HL-60/S4 treated with phorbol 12-myristate 13-acetate at 8.2 ng/mL for 4 days and 3 days (cell line): Measurements from ENCODE around the gene NELFA.

Experiments used
- in situ Hi-C: fragments of 300-500 bp; cut with MboI; formaldehyde crosslinking; loops from 2 replicates; pipeline ENCODE4 v1.15.0; 2022; ENCODE audit warnings: low sequenced_read_pairs

NELFA gene

DNA sequence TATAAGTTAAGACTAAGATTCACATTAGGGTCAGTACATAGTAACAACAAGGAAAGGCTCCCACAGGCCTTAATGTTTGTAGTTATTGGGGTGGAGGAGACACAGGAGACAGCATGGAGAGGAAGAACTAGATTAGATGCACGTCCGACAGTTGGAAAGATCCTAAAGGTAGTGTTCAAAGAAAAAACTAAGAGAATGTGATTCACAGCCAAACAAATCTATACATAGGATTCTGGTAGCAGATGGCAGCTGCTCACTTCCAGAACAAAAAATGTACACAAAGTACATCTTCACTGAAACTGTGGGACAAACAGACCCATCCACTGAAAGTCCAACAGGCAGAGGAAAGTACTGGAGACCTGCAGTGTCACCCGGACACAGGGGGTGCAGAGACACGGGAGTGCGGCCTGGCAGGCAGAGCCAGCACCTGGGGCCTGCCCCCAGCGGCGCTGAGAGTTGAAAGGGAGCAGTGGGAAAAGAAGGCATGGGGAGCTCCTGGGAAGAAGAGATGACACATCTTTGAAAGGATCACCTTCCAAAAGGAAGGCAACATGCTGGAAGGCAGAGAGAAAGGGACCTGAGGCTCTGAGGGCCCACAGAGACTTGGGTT, 40.0 kb downstream of the NELFA start:
- in situ Hi-C loops = no loop called here

DNA sequence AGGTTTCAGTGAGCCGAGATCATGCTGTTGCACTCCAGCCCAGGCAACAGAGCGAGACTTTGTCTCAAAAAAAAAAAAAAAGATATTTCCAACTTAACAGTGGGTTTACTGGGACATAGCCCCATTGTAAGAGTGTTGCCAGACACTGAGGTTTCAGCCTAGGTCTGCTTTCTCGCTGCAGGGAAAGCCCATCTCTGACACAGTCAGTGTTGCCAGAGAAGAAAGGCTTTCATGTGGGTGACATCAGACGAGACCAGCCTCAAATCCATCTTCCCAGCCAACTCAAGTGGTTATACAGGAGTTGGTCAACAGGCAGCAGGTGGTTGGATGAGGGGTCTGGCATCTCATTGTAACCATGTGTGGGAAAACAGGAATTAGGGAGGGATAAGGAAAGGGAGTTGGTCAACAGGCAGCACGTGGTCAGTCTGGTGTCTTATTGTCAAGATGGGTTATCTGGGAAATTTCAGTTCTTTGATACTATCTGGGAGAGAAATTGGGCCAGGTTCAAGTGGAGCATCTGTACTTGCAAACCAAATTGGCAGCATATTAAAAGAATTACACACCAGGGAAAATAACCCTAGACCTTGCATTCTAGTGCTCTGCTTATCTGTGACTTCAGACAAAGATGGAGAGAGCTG, 41.1 kb downstream of the NELFA start:
- in situ Hi-C loops = no loop called here

DNA sequence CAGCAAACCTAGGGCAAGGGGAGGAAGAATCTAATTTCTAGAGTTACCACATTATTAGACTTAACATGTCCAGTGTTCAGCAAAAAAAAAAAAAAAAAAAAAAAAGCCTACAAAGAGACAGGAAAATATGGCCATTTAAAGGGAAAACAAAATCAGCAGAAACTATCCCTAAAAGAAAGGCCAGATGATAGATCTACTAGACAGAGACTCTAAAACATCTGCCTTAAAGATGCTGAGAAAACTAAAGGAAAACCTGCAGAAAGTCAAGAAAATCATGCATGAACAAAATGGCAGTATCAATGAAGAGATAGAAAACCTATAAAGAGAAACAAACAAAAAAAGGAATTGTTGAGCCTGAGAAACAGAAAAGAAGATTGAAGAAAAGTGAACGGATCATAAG, 43.8 kb downstream of the NELFA start:
- in situ Hi-C loops = no loop called here

DNA sequence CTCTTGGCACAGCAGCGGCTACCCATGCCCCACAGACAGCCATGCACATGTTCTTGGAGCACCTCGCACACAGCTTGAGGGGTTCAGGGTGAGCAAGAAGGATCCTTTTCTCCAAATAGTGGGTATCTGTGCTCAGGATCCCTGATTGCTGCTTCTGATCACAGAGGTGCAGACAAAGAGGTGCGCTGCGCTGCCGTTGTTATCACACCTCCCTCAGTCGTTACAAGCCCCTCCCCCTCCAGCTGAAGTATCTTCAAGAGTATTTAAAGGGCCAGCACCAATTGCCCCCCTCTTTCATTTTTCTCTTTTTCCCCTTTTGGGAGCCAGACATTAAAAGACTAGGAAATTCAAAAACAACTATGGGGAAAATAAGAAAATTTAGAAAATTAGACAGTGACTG, 44.3 kb downstream of the NELFA start:
- in situ Hi-C loops = no loop called here

DNA sequence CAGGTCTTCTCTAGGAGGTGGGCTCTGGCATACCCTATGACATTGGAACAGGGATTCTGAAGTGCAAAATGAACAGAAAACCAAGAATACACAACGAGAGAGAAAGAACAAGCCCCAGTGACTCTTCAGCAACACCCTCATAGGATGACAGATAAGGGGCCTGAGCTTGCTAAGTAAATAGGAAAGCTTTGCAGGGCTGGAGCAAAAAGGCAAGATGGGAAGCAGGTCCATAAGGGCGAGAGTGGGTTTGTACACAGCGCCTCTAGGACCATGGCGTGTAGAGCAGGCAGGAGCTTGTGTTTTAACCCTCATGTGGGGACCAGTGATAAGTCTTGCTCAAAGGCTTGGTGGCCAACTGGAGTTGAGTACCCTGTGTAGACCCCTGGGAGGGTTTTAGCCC, 45.8 kb downstream of the NELFA start:
- in situ Hi-C loops = no loop called here

DNA sequence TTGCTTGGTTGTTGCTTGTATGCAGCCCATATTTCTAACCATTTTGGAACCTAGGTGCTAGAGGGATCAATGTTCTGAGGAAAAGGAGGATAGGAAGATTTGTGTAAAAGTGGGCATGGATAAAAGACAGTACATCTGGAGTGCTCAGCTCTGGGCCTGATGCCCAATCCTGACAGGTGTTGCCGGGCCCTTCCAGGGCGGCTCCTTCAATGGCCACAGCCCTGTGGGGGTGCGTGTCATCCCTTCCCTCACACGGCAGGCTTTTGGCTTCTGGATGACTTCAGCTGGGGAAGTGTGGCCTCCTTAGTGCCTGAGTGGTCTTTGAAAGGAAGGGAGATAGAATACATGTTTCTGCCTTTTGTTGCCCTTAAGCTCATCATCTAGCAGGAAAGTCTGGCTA, 47.2 kb downstream of the NELFA start:
- in situ Hi-C loops = no loop called here

DNA sequence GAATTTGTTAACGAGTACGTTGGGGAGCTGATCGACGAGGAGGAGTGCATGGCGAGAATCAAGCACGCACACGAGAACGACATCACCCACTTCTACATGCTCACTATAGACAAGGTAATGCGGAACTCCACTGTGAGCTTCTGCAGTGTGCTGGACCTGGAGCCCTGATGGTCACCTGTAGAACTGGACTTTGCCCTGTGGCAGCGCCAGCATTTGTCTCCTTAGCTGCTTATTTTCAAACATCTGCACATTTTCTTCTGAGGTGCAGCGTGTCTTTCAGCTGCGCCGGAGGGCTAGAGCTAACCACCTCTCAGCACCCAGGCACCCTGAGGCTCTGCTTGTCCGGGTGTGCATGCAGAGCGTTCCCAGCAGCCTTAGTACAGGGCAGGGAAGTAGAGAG, 47.7 kb downstream of the NELFA start:
- in situ Hi-C loops = no loop called here

DNA sequence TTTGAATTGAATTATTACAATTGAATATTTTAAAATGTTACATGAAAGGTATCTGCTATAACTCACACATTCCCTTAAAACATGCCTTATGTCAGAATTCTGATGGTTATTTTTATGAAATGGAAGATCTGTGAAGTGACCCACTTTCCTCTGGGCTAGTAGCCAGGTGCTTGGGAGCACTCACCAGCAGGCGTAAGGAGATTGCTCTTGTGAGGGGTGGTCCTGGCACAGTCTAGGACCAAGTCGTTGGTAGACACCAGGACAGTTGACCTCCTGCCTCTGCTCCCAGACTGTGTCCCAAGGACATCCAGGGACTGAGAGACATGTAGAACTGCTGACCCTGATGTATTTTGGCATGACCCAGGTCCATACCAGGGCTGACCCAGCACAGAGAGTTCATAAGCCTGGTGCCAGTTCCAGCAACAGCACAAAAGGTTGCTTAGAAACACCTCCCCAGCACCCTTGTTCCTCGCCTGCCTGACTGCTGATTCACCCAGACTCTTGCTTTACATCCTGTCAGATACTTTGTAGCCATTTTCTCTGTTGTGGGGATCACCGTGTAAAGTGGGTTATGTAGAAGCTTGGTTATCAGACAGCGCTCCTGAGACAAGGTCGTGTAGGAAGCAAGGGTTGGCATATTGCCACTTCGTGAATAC, 48.5 kb downstream of the NELFA start:
- in situ Hi-C loops = no loop called here

DNA sequence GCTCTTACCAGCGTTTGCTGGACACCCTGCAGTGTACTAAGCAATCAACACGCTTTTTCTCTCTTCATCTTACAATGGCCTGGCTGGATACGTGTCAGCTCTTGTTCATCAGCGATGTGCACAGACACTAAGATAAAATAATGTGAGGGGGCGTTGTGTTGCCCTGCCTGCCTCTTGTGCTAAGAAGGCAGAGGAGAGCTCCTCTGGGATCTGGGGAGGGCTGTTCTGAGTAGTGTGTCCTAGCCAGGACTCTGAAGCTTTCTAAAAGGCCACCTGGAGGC, 49.7 kb downstream of the NELFA start:
- in situ Hi-C loops = no loop called here

DNA sequence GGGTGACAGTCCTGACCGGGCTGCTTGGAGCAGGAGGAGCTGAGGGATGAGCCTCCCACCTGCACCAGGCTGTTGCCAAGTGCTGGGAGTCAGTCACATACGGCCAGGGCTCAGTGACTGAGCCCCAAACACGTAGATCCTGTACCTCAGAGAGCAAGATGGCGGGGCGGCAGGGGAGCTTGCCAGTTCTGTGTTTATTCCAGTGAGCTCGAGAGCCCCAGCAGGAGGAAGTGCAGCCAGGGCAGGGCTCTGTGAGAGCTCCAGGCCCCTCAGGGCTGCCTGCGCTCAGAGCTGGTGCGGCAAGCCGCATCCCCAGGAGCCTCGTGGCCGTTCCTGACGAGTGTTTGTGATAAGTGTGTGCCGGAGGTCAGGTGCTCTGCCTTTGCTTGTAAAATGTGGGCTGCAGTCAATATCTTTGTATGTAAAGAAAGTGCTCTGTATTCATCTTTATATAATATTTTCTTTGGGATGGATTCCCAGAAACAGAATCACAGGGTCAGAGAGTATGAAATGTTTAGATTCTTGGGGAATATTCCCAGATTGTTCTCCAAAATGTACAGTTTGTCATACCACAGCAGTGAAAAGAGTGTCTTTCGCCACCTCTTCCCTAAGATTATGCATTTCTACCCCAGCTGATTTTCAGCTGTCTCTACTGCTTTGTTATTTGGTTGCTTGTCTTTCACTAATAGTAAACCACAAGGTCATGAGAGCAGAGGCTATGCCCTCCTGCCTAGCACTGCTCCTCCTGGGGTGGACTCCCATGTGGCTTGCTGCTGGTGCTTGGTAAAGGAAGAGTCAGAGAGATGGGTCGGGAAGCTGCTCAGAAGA, 50.3 kb downstream of the NELFA start:
- in situ Hi-C loops = no loop called here

DNA sequence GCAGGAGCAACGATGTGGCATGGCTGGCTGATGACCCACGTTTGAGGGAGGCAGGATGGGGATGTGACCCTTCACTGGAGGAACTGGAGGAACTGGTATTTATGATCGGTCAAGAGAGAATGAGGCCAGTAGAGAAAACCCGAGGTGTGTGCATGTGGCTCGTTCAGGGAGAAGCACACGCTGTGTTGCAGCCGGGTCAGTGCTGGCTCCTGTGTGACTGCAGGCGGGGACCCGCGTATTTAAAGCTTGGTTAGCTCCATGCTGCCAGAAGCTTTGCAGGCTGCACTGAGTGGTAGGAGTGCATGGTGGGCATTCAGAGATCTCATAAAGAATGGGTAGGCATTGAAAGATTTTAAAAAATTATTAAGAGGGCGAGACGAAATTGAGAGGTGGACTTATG, 52.1 kb downstream of the NELFA start:
- in situ Hi-C loops = no loop called here

DNA sequence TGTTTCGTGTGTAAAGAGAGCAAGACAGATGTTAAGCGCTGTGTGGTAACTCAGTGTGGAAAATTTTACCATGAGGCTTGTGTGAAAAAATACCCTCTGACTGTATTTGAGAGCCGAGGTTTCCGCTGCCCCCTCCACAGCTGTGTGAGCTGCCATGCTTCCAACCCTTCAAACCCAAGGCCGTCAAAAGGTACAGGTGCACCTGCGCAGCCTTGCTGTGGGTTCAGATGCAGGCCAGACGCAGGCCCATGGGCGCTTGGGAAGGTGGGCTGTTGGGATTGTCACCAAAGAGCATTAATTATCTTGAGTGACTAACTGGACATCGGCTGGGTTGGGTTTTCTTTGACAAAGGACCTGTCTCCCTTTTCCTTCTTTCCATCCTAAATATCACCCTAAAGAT, 55.4 kb downstream of the NELFA start:
- in situ Hi-C loops = no loop called here

DNA sequence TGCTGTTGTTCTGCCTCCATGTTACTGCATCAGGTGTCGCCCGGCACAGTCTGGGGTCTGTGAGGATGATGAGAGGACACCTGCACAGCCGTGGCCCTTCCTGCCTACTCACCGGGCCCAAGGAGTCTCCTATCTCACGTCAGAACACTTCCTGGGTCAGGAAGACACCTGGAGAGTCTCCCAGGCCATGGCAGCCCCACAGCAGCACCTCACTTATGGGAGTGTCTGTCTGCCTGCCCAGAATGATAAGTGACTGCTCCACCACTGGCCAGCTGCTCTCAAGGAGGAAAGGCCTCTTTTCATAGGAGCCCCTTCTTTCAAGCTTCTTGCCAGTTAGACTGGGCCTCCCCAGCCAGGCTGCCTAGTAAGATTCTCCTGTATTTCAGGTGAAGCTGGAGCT, 56.1 kb downstream of the NELFA start:
- in situ Hi-C loops = no loop called here

DNA sequence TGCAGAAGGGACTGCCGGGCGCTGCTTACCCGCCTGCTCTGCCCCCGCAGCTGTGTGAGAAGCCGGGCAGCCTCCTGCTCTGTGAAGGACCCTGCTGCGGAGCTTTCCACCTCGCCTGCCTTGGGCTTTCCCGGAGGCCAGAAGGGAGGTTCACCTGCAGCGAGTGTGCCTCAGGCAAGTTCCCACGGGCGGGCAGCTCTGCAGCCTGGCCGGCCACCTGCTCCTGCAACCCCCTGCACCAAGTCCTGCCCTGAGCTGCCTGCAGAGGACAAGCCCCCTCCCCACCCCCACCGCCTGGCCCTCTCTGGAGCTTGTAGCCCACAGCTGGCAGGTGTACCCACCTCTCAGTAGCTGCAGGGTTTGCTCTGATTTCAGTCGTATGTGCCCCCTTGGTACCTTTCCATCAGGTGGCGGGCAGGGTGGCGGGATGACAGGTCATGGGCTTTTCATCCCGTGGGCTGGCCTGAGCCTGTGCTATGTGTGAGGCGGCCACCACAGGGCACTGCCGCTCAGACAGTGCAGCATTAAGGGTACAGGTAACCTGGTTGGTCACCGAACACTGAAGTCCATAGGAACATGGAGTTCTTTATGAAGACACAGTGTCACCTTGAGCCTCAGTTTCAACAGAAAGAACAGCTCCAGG, 56.6 kb downstream of the NELFA start:
- in situ Hi-C loops = no loop called here

DNA sequence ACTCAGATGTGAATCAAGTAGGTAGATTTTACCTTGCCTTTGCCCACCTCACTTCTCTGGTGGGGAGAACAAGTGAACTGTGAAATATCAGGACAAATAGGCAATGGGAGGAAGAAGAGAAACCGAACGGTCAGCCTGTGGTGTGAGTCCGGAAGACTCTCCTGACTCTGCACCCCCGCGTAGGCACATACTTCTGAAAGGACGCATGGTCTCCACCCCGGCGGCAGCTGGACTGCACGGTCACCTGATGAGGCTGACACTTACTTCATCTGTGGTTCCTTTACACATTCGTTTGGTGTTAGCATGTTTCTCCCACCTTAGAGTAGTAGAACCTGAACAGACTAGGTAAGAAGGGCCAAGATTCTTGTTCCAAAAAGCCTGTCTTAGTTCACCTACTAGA, 58.4 kb downstream of the NELFA start:
- in situ Hi-C loops = no loop called here

DNA sequence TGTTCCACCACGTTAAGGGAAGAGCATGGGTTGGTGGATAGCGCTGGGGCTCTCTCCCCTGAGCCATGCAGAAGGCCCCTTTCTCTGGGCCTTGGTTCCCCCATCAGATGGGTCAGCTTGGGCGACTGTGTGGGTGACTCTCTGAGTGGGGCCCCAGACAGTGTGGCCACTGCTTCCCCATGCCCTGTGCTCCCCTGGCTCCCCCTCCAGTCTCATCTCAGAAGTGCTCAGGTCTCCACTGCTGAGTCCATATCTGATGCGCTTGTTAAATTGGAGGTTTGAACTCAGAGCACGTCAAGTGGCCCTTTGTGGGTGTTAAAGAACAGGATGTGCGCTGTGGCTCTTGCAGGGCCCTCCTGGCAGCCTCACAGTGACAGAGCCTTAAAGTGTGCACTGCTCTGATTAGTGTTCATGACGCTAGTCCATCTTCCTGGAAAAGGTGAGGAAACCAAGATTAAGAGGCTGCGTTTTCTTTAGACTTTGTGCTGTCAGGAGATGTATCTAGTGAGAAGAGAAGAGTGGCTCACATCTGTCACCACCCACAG, 59.8 kb downstream of the NELFA start:
- in situ Hi-C loops = no loop called here

DNA sequence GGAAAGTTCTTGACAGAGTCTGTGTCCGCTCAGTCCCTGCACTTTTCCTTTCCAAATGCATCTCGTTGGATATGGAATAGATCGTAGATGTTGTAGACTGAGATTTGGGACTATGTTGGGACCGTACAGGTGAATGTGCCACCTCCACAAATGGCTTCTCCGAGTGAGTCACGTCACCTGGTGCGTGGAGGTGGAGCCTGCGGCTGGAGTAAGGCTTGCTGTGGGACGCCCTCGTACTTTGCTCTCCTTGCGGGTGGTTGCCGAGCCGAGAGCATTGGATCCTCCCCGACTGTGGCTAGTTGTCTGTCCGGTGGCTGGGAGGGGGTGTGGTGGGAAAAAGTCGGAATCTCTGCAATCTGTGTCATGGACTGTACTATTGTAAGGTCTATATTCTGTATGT, 60.5 kb downstream of the NELFA start:
- in situ Hi-C loops = no loop called here

DNA sequence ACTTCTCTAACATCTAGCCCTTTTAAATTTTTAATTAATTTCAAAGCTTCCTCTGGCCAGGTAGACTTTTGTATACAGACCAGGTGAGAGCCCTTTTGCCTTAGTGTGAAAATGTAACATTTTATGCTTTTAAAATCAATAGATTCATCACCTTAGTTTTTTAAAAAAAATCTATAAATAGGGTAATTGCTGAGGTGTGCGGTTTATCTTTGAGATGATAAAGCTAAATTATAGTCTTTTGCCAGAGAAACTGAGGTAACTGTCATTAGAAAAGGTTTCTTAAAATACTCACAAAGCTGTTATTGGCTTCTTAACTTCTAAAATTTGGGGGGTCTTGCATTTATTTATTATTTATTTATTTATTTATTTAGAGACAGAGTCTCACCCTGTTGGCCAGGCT, 62.9 kb downstream of the NELFA start:
- in situ Hi-C loops = no loop called here

DNA sequence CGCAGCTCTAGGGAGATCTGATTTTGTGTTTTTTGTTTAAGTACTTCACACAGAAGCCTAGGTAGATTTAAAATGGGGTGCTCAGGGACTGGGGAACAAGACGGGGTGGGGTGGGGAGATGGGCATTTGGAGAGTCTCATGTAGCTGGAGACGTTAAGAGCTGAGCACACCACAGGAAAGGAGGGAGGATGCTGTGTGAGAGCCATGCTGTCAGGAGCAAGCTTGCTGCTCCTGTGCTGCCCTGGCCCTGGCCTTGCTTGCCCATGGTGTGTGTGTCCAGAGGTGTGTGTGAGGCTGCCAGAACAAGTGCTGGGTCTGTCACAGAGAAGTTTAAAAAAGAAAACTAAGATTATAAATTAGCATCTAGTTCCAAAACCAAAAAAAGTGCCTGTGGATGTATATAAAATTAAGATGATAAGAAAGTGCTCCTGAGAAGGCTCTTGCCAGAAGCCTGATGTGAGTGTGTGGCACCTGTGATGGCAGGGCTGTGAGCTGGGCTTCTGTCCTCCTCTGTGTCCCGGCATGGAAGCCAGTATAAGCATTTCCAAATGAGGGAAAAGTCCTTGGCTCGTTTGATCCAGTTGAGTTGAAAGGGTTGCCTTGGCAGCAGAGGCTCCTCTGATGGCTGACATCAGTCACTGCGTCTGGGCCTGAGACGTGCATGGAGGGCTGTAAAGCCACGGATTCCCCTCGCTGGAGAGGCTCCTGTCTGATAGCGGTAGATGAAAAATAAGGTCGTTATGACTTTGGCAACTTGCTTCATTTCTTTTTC, 63.5 kb downstream of the NELFA start:
- in situ Hi-C loops = no loop called here

DNA sequence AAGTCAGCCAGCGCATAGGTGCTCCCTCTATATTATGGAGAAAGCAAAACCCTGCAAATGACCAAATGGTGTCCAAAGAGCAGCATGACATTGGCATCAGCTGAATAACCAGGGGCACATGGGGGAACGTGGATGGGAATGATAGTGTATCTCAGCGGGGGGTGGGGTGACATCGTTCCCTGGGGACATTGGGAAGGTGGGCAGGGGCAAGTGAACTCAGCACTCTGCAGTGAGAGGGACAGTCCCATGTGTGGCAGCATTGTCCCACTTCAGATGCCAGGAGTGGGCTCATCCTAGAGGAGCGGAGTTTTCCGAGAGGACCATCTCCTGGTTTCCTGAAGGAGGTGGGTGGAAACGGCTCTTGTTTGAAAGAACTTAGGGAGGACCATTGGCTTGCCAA, 64.8 kb downstream of the NELFA start:
- in situ Hi-C loops = no loop called here

DNA sequence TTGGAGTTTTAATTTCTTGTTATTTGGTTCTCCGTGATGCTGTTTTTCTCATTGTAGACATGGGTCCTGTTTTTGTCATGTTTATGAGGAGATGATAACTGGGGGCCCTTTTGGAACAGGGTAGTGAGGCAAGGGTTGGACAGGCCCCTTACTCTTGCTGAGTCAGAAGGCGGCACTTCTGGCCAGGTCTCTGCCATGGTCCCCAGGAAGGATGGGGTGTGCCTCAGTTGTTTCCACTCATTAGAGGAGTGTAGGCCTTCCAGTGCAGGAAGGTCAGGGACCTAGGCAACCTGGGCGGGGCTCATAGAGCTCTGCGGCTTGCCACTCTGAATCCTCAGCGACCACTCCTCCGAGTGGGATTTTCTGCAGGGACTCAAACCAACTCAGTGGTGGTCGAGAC, 68.2 kb downstream of the NELFA start:
- in situ Hi-C loops = no loop called here
